ENCODE measurements around the gene C1orf146.

- no peak for TF ChIP-seq CTCF (IDR thresholded peaks at IDR 0.05; ENCODE audit: low read length)
- no peak for TF ChIP-seq EZH2 (IDR thresholded peaks at IDR 0.05; ENCODE audit: borderline replicate concordance, low read length)
Observed at GRCh38 chr1:92211166-92211565, 6.5 kb upstream of the C1orf146 start.

All from OCI-LY1 (cell line).